Tibial nerve (tissue), 4 donors: ENCODE data around the gene AP3S2. TPM values are rescaled to one million over a fixed set of nuclear protein-coding genes. Genes with fewer than 3 reads are reported as not detected.

ENCODE experiments used
- DNase-seq, 2 donors: peaks; one replicate each; pipeline ENCODE4 v3.0.0-alpha.2; 2019; ENCODE audit warnings: low spot score in 2 of 2
- H3K27ac ChIP-seq, 4 donors: fragments of 200-600 bp; sonication (generic) in 3 of 4; one replicate each; pipeline ENCODE4 v1.5.1; 2017 to 2019; ENCODE audit warnings: mild to moderate bottlenecking in 1 of 4
- H3K27me3 ChIP-seq, 2 donors: fragments of 200-600 bp; sonication (generic) in 1 of 2; one replicate each; pipeline versions ENCODE4 v1.5.1 to v1.6.0; 2017 to 2019
- H3K36me3 ChIP-seq, 3 donors: fragments of 200-600 bp; sonication (generic); one replicate each; pipeline ENCODE4 v1.5.1; 2018 to 2019
- H3K4me1 ChIP-seq, 4 donors: fragments of 200-600 bp; sonication (generic) in 3 of 4; one replicate each; pipeline ENCODE4 v1.5.1; 2017 to 2019
- H3K4me3 ChIP-seq, 4 donors: fragments of 200-600 bp; sonication (generic) in 3 of 4; one replicate each; pipeline ENCODE4 v1.5.1; 2017 to 2019; ENCODE audit warnings: mild to moderate bottlenecking in 1 of 4, moderate library complexity in 1 of 4
- H3K9me3 ChIP-seq, 4 donors: fragments of 200-600 bp; sonication (generic) in 3 of 4; one replicate each; pipeline ENCODE4 v1.5.1; 2017 to 2019
- CTCF ChIP-seq, 5 experiments: fragments of 200-600 bp in 3 of 5; fragments of 450-650 bp in 2 of 5; sonication (generic) in 3 of 5; IDR thresholded peaks; one replicate each; pipeline ENCODE4 v1.5.1; 2016 to 2019; ENCODE audit warnings: antibody characterized with exemption in 5 of 5, mild to moderate bottlenecking in 3 of 5, moderate library complexity in 2 of 5
- EP300 ChIP-seq, 2 donors: sonication (generic); formaldehyde crosslinking; IDR thresholded peaks; one replicate each; pipeline ENCODE4 v1.6.1; 2017; ENCODE audit warnings: antibody characterized with exemption in 2 of 2, mild to moderate bottlenecking in 1 of 2
- POLR2A ChIP-seq, 2 donors: fragments of 450-650 bp; IDR thresholded peaks; one replicate each; pipeline ENCODE4 v1.6.1; 2017; ENCODE audit warnings: antibody characterized with exemption in 2 of 2, mild to moderate bottlenecking in 2 of 2, moderate library complexity in 2 of 2
- WGBS, 2 donors: methylation state at CpG; one replicate each; pipeline ENCODE4 v1.1.5; 2018; 5-methylcytosine and 5-hydroxymethylcytosine counted together
- total RNA-seq, 4 donors: library from RNA; depleted of rRNA; stranded (reverse); fragments of >200 nt; gene quantifications; one replicate each; pipeline ENCODE4 v1.1.0, GENCODE V29; 2016

Gene AP3S2
- total RNA-seq, 4 donors from 2014 or later: 49.2 to 61.4 (median 52.2) TPM

- DNase-seq: no peak
- 78 to 82% methylated on average over 18 to 20 of the region's 20 CpGs for whole genome bisulfite sequencing, 2 donors
- Histone ChIP-seq H3K9me3 (peaks cover 0 to 11% (median 0%) of the 10 kb centered on the region in 4 donors), H3K4me3 (no peak overlapping the region), H3K27ac (no peak overlapping the region), H3K4me1 (peaks cover 0 to 16% (median 4%) of the 10 kb centered on the region in 4 donors), H3K27me3 (no peaks in the 10 kb centered on the region), H3K36me3 (peaks cover 0 to 73% (median 0%) of the 10 kb centered on the region in 3 donors)
- TF ChIP-seq EP300 (IDR thresholded peaks at IDR 0.05) (no peak), POLR2A (IDR thresholded peaks at IDR 0.05) (no peak), CTCF (IDR thresholded peaks at IDR 0.05) (no peak)
Observed at GRCh38 chr15:89799011-89799911, 94.5 kb downstream of the AP3S2 start.

- 88 to 95% methylated on average over 3 to 4 of the region's 4 CpGs for WGBS, 2 donors
- TF ChIP-seq CTCF (IDR thresholded peaks at IDR 0.05) (no peak), EP300 (IDR thresholded peaks at IDR 0.05) (no peak), POLR2A (IDR thresholded peaks at IDR 0.05) (no peak)
- Histone ChIP-seq H3K4me1 (peaks cover 0 to 17% (median 4%) of the 10 kb centered on the region in 4 donors), H3K27me3 (no peaks in the 10 kb centered on the region), H3K36me3 (peaks cover 0 to 62% (median 0%) of the 10 kb centered on the region in 3 donors), H3K9me3 (peaks cover 0 to 11% (median 0%) of the 10 kb centered on the region in 4 donors), H3K27ac (no peak overlapping the region), H3K4me3 (no peak overlapping the region)
- no peak for DNase-seq
Observed at GRCh38 chr15:89797678-89798201, 96.1 kb downstream of the AP3S2 start.

- peaks cover 0 to 60% (median 0%) of the 10 kb centered on the region in 3 donors for H3K36me3 ChIP-seq
- H3K9me3 ChIP-seq: peaks cover 0 to 11% (median 0%) of the 10 kb centered on the region in 4 donors
- no peaks in the 10 kb centered on the region for H3K27me3 ChIP-seq
- peak overlapping the region in 1 of 4 donors; percentile 74 for H3K27ac ChIP-seq
- TF ChIP-seq POLR2A (IDR thresholded peaks at IDR 0.05): no peak
- TF ChIP-seq EP300 (IDR thresholded peaks at IDR 0.05): no peak
- no peak for TF ChIP-seq CTCF (IDR thresholded peaks at IDR 0.05)
- peaks cover 0 to 17% (median 4%) of the 10 kb centered on the region in 4 donors for H3K4me1 ChIP-seq
- H3K4me3 ChIP-seq: no peak overlapping the region
- no peak for DNase-seq
Observed at GRCh38 chr15:89795996-89796395, 97.8 kb downstream of the AP3S2 start.

- Histone ChIP-seq H3K36me3 (peaks cover 0 to 66% (median 0%) of the 10 kb centered on the region in 3 donors), H3K4me3 (no peak overlapping the region), H3K4me1 (peaks cover 0 to 17% (median 4%) of the 10 kb centered on the region in 4 donors), H3K27ac (peak overlapping the region in 2 of 4 donors; percentile 58 to 74), H3K9me3 (peaks cover 0 to 11% (median 0%) of the 10 kb centered on the region in 4 donors), H3K27me3 (no peaks in the 10 kb centered on the region)
- peak in 1 of 2 donors; percentile 29 for DNase-seq
- TF ChIP-seq POLR2A (IDR thresholded peaks at IDR 0.05) (no peak), EP300 (IDR thresholded peaks at IDR 0.05) (peak in 1 of 2 donors; percentile 52)
- 24 to 44% methylated on average over 5 of the region's 5 CpGs for WGBS, 2 donors
Observed at GRCh38 chr15:89794627-89795241, 99.1 kb downstream of the AP3S2 start.

- WGBS, 2 donors: 94 to 95% methylated on average over 22 of the region's 22 CpGs
Observed at GRCh38 chr15:89792106-89792805, 101.5 kb downstream of the AP3S2 start.

More at GRCh38 chr15:89792106-89792805, 101.5 kb downstream of the AP3S2 start:
- Histone ChIP-seq H3K27ac (no peak overlapping the region), H3K27me3 (no peaks in the 10 kb centered on the region), H3K9me3 (peaks cover 0 to 21% (median 0%) of the 10 kb centered on the region in 4 donors), H3K36me3 (peaks cover 0 to 63% (median 0%) of the 10 kb centered on the region in 3 donors), H3K4me1 (peaks cover 0 to 17% (median 4%) of the 10 kb centered on the region in 4 donors), H3K4me3 (no peak overlapping the region)
- no peak for DNase-seq
- TF ChIP-seq POLR2A (IDR thresholded peaks at IDR 0.05) (no peak), EP300 (IDR thresholded peaks at IDR 0.05) (no peak)
